GM18499 (cell line): Measurements from ENCODE around the gene NCOA1.
A peak's percentile ranks its signal among the peaks of the same experiment; 100 is the strongest.
"Not testable (repeated sequence)": the region's sequence is repeated elsewhere in the genome, so short reads cannot be mapped to it uniquely, and the experiment has no call there.

Experiments
- ATAC-seq: cut with Tn5 transposase; IDR thresholded peaks from one replicate; pipeline ENCODE4 v1.9.1; 2021; ENCODE audit warnings: moderate number of reproducible peaks; ENCODE audit not compliant: insufficient read depth, unreplicated experiment

Gene NCOA1

DNA sequence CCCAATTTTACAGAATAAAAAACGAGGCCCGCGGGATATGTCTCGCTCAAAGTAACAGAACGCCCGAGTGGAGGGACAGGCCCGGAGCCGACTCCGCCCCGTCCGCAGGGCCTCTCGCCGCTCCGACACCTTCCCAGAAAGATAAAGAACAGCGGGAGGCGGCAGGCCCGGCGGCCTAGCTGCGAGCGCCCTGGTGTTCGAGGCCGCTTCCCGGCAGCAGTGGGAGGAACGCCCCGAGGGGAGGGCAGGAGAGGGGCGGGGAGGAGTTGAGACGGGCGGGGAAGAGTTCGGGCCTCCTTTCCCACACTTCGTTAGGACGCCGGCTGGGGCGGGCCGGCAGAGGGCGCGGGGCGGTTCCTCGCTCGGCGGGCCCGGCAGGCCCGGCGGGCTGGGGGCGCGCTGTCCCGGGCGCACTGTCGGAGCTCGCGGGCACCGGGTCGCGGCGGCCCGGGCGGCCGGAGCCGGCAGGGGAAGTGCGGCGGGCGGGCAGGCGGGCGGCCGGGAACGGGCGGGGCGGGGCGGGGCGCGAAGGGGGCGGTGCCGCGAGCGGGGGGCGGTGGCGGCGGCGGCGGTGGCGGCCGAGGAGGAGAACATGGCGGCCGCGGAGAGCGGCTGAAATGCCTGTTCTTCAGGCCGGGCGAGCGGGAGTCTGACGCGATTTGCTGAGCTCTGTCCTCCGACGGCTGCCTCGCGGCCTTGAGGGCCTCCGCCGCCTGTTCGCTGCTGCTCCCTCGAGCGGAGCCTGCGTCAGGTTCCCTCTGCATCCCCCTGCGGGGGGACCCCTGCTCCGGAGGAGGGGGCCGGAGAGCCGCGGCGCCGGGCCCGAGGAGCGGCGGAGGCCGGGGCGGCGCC, at the start of gene NCOA1:
NCOA1 (plus strand) TSS at position 565 of the 852 bp plus-strand sequence. CDS start 167,424 bp downstream, outside the sequence.
- ATAC-seq = peak; percentile 44

DNA sequence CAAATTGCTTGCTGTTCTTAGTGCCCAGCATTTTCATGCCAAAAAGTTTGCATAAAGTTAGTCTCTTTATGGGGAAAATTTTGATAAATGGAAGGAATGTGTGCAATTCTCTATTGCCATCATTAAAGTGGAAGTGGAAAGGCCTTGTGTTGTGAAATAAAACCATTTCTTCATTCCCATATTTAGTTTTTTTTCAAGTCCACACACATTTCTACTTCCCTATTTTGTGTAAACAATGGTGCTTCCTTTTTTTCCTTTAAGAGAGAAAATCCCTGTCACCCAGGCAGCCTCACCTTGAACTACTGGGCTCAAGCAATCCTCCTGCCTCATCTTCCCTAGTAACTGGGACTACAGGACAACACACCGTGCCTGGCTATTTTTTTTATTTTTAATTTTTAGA, 42.3 kb upstream of the NCOA1 start:
- no peak for ATAC-seq

DNA sequence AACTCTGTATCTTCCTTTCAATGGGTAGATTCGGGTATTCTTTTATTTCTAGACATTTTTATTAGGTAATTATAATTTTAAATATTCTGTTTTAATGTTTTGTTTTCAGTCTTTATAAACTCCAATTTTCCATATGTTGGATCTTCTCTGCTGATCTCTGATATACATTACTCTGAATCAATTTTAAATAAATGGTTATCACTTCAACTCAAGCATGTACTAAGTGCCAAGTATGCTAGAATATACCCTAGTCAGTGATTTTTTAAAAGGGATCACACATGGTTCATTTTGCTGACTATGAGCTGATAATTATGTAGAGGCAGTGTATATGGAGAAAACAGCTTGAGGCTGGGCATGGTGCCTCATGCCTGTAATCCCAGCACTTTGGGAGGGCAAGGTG, 41.7 kb upstream of the NCOA1 start:
- no peak for ATAC-seq

DNA sequence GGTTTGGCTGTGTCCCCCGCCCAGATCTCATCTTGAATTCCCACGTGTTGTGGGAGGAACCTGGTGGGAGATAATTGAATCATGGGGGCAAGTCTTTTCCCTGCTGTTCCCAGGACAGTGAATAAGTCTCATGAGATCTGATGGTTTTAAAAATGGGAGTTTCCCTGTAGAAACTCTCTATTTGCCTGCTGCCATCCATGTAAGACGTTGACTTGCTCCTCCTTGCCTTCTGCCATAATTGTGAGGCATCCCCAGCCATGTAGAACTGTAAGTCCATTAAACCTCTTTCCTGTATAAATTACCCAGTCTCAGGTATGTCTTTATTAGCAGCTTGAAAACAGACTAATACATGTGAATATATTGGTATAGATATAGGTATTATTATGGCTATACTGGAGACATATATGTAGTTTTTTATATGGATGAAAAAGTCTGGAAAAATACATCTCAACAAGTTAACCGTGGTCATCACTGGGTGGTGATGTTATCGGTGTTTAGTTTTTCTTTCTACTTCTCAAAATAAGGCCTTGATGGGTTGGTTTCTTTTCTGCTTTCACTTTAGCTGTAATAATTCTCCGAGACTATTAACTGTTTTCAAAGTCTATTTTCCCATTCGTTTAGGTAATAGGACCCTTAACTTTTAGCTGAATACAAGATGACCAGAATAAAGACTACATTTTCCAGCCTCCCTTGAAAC, 39.1 kb upstream of the NCOA1 start:
- no peak for ATAC-seq

DNA sequence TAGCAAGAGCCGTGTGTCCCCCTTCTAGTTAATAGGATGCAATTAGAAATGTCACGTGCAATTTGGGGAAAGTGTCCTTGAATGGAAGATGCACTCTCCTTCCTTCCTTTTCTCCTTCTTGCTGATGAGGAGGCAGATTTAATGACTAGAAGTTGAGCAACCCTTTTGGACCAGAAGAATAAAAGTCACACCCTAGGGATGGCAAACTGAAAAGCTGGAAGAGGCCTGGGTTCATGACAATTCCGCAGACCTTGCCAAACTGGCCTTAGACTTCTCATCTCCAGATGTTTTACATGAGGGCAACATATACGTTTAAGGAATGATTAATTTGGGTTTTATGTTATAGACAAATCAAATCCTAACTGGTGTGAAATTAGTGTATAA, 38.6 kb upstream of the NCOA1 start:
- ATAC-seq = no peak

DNA sequence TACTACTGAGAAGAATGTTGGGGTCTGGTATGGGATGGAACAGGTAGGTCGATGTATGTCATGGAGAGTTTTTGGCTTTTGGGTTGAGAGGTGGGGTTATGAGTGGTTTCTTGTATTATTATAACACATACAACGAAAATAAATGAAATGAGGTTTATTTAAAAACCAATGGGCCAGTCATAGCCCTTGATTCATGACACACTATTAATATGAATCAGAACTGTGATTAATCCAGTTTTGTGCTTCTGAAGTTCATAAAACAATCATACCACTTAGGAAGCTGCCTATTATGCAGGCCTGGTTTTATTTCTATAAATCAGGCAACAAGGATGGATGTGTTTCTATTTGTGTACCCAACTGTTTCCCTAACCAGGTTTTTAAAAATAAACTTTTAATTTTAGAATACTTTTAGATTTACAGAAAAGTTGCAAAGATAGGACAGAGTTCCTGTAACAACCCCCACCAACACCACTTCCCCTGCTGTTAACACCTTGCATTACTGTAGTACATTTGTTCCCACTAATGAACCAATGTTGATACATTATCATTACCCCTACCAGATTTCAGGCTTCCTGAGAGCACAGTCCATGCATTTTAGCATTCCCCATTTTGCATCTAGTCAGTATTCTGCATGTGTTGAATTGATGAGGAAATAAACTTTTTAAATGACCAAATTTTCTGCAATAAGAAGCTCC, 37.5 kb upstream of the NCOA1 start:
- ATAC-seq = no peak

DNA sequence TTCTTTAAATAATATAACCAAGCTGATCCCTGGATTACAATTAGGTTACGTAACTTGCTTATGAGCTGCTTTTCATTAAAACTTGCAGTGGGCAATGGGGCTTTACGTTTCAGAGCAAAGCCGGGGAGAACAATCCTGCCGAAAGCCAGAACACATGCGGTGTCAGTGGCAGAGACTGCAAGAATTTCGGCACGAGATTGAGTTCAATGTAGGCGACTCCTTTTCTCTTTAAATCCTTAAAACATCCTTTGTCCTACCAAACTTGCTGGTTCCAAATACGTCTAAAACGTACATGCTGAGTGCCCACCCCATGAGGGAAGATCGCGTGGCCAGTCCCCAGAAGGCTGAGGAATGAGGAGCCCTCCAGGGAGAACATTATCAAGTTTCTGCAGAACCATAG, 36.8 kb upstream of the NCOA1 start:
- ATAC-seq = no peak

DNA sequence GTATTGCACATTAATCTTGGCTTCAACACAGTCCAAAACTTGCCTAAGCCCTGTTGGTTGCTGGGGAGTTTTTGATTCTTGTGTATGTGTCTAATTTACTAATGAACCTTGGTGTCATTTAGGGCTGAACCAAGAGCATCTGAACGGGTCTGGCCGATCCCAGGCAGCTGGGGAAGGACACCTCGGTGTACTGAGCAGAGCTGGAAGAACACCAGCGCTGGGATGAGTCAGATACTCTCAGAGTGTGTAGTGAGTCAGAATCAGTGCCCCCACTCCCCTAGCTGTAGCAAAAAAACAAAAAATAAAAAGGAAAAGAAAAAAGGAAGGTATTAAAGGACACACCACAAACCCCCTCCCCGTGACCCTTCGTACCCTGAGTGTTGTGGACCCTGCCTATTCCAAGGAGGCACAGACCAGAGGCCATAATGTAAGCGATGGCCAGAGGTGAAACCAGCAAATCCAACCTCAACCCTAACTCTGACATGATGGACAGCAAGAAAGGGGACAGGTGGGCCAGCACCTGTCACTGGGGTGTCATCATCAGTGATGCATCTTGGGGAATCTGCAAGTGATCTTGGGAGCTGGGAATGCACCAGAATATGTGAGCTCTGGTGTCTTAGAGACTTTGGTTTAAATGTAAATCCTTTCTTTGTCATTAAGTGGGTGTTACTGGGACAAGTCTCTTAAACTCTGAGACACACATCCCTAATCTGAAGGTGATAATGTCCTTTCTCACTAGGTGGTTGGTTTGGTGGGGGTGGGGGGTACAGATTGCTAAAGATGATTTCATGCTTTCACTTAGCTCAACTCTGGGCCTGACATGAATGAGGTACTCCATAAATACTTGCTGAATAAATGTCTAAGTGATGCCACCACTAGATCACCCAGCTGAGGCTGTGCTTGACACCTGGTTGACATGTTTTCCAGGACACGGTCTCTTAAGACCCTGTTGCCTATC, 34.2 kb upstream of the NCOA1 start:
- ATAC-seq = no peak

DNA sequence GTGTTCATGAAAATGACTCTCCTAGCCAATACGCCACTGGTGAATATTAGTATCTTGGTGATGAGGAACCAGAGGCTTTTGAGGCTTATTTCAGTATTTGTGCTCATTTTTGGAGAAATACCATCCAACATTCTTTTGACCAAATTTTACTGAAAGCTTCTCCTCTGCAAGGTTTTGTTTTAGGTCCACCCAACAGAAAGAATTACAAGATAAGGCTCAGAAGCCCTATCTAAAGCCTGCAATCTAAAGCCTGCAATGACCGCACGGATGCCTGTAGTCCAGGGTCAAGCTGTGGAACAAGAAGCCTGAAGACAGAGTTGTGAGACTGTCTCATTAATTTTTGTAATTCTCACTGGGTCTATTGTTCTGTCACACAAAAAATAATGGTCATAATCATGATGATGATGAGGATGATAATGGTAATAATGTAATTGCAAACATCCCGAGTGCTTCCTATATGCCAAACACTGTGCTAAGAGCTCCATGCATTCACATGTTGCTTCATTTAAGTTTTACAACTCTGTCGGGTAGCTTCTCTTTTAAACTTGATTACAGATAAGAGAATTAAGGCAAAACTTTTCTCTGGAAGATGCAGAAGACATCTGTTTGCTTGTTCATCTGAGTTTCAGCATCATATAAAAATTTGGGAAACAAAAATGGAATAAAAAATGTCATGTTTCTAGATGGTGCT, 33.2 kb upstream of the NCOA1 start:
- no peak for ATAC-seq

DNA sequence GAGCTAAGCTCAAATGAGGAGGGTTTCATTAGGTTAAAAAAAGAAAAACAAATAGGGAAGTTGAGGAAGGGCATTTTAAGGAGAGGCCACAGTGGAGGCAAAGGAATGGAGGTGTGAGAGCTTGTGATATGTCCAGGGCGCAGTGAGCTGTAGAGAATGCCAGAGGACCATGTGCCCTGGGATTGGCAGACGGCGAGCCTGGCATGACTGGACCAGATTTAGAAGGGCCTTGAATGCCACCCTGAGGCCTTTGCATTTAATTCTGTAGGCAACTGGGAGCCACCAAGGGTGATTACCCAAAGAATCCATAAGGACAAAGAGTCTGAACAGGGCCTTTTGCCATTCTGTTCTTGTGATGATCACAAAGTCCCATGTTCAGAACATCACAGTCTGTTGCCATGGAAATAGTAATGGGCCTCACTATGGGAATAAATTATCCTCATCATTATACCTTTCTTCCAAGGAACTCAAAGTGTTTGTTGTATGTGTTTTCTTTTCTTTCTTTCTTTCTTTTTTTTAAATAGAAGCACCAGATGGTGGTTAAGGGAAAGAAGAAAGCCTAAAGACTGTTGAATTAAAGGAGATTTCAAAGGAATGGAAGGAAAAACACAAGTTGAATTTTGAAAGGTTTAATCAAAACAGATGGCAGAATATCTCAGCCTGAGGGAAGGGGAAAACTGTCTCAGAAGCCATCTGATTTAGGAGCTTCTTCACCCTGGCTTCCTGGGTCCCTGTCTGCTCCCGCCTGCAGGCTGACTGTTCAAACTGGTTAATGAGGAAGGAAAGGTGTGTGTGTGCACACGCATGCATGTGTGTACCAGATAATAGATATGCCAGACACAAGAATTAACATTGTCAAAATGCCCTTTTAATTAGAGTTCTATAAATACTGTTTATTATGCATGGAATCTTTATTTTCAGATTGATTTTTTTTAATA, 31.6 kb upstream of the NCOA1 start:
- ATAC-seq = no peak

DNA sequence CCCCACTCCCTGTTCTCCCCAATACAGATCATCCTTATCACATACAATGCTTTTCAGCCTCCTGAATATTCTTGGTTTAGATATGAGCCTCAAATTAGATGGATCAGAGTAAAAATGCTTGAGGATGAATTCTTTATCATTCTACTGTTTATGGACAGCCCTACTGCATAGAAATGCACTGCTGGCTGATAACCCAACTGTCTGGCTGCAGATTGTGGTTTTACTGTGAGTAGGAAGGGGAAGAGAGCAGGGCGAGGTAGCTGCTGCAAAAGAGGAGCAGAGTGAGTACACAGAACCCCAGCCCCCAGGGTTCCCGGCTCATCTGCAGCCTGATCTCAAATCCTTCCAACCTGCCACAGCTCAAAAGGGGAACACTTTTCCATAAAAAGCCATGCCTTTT, 29.4 kb upstream of the NCOA1 start:
- ATAC-seq = no peak

DNA sequence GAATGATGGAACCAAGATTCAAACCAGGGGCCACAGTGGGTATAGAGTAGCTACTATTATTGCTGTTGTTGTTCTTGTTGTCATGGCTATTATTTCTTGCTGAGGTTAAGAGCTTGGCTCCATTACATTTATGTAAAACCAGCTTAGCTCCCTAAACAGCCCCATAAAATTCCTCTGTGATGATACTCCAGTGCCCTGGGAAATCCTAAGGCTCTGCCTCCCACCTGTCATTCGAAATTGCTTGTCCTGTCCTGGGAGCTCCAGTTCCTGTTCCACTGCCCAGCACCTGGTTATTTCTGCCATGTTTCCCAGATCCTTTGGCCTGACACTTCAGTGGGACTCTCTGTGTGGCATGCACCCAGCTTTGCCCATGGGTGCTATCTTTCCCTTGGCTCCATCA, 27.8 kb upstream of the NCOA1 start:
- no peak for ATAC-seq

DNA sequence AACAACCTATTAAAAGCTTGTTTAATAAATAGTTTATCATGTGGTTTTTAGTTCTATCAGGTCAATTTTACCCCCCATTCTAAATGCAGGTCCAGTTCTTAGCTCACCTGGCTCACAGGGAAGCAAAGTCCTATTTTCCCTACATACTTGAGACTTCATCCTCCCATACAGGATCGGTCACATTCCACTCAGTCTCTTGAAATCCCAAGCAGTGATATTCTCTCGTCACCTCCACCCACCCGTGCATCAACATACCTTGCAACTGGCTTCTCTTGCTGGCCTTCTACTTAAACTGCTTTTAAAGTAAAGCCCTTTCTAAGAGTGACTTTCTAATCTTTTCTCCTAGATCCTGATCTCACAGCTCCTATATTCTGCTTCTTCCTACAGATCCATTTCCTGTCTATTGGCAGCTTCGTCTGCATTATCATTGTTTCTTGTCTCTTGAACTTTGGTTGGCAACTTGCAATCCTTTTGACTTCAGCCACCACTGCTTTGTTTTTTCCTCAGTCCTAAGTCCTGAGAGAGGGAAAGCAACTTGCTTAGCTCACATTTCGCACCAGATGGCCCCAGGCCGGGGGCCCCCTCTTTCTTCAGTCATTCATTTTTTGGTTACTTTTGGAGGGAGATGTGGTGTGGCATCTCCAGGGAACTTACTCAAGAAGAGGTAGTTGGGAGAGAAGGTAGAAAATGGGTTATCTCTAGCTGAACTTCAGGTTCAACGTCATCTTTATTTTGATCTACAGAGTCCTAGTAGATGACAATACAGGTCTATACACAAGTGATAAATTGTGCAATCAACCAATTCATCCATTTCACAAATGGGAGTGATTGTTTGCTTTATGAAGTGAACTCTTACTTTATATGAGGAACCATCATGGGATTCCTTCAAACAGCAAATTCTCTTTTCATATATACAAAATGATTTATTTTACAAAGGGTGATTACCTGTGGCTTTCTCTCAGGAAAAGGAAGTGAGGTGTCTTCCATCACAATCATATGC, 23.9 kb upstream of the NCOA1 start:
- no peak for ATAC-seq

DNA sequence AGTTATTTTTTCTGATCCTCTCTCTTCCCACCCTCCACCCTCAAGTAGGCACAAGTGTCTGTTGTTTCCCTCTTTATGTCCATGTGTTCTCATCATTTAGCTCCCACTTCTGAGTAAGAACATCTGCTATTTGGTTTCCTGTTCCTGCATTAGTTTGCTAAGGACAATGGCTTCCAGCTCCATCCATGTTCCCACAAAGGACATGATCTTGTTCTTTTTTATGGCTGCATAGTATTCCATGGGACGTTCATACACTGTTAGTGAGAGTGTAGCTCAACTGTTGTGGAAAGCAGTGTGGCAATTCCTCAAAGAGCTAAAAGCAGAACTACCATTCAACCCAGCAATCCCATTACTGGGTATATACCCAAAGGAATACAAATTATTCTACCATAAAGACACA, 22.6 kb upstream of the NCOA1 start:
- ATAC-seq = not testable (repeated sequence)

DNA sequence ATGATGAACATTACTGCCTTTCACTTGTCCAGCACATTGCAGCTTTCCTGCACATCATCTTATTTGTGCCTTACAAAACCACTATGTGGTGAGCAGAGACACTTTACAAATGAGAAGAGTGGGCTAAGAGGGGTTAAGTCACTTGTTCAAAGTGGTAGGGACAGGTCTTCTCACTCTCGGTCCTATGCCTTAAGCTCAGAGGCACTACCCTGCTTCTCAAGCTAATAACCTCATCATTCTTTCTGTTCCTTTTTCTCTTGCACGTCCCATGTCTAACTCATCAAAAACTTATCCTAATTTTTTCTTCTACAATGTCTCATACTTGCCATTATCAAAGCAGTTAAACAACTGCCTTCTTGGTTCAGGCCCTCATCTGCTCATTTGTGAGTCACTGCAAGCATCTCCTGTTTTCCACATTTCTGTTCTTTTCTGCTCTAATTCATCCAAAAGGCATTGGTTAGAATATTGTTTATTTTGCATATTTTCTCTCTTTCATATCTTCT, 21.9 kb upstream of the NCOA1 start:
- ATAC-seq = no peak

DNA sequence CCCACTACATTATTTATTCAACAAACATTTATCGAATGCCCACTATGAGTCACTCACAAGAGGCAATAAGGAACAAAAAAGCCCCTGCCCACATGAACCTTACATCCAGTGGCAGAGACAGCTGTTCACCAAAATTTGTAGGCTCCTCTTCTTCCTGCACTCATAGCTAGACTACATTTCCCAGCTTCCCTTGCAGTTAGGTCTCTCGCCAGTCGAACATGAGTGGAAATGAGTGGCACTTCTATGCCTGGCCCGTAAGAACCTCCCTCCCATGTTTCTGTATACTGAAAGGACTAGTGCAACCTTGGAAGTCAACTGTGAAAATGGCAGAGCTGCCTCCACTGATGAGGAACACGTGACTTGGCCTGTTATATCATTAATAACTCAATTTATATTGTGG, 19.4 kb upstream of the NCOA1 start:
- no peak for ATAC-seq

DNA sequence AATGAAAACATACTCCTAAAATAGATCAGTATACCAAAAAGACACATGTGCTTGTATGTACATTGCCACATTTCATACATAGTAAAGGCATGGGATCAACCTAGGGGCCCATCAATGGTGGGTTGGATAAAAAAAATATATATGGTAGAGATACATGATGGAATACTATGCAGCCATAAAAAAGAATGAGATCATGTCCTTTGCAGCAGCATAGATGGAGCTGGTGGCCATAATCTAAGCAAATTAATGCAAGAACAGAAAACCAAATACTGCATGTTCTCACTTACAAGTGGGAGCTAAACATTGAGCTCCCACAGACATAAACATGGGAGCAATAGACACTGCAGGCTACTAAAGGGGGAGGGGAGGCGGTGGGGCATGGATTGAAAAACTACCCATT, 18.6 kb upstream of the NCOA1 start:
- no peak for ATAC-seq
